SHP77 treated with DMSO at 0.1 percent for 48 hours (cell line): ENCODE data around the gene CELF4.

Source experiments
- DNase-seq: peaks from one replicate; lab custom pipeline; 2025; lab: John Stamatoyannopoulos, UW

Gene CELF4

DNA sequence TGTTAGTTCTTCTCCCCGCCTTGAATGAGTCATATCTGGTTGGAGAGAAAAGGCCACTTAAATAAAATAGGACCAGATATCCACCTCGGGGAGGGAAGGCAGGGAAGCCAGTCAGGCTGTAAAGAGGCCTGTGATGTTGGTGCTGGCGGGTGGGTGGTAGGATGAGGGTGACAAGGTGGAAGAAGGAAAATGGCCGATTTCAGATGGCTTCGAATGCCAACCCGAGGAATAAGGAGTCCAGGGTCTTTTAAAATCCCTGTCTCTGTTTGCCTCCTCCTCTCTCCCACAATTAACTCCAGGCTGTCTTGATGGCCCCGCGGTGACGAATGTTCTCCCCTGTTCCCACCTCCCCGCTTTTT, 41.5 kb downstream of the CELF4 start:
- DNase-seq = no peak

DNA sequence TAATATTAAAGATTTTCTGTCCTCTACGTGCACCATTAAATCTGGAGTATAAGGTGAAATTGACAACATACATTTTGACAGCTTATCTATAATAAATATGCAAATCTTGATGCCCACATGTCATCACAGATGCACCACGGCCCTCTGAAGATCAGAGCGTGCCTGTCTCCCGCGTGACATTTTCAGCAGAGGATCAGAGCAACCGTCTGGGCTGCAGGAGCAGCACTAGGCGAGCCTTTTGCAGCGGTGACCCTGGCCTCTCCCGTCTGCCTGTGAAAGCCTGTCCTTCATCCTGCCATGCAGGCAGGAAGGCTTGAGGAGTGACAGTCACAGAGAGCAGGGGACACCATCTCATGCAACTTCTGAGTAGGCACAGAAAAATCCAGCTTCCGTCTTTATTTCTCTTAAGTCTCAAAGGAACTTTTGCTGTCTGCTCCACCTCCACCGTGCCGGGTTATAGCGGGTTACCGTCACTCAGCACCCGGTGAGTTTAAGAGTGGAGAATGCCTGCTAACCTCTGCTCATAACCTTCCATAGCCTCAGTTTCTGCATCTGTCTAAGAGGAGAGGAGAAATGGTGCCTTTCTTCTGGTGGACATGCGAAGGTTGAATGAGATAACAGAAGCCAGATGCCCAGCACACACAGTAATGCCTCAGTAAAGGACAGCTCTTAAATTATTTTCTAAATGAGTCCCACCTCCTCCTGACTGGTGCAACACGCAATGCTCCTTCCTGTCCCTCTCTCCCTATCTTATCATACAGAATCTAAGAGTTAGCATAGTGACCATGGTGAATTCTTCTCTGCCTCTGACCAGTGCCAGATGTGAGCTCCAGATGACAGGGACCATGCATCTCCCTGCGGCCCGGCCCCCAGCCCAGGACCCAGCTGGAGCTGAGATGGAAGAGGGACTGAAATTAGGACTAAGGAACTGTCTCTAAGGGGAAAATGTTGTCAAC, 43.8 kb downstream of the CELF4 start:
- DNase-seq = no peak

DNA sequence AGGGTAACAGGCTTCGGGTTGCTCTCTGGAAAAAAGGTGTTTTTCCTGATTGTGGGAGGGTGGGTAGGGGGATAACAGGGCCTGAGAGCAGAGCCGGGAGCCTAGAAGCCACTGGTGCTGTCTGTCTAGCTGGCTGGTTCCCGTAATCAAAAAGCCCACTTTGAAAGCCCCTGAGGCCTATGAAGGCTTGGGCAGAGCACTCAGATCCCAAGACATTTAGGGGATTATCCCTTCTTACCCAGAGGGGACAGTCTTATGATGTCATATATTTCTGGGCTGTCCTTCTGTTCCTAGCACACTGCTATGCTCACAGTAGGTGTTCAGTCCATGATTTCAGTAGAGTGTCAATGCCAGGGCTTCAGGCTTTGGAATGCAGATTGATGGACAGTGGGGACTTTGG, 45.1 kb downstream of the CELF4 start:
- DNase-seq = no peak

DNA sequence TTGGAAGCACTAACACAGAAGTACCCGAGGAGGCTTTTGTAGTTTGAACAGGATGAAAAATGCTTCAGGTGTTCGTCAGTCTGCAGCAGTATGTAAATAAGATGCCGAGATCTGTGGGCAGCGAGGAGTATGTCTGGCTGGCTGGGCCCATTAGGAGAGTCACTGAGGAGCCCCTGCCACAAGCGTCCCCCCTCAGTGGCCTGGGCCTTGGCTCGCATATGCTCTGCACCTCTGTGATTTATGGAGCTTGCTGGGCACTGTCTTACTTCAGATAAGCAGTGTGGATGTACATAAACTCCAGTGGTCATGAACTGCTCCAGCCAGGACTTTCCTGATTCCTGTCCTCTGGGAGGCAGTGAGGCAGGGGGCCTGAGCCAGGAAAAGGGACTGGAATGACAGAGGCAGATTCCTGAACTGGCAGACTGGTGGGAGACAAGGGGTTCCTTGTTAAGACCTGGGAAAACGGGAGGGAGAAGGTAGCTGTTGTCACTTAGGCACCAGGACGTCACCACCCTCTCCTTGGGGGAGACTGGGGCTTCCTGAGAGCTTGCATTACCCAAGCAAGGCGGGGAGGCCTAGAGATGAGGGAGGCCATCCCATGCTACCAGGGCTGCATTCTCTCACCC, 46.0 kb downstream of the CELF4 start:
- DNase-seq = no peak

DNA sequence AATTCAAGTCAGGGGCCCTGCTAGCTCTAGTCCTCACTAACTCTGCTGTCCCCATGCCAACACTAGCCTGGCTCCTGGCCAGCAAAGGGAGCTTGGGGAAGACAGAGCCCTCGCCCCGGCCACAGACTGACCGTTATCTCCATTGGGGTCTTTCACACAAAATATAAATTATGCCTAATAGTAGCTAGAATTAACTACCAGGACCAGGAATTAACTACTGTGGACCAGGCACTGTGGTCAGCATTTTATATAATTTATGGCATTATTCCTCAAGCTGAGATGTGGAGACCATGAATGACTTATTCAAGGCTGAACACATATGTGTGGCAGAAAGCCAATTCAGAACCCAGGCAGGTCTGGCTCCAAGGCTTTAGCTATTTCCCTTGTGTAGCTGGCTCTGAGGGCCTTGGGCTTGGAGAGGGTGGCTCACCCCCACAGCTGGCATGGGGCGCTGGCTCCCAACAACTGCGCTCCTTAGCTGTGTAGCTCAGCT, 49.2 kb downstream of the CELF4 start:
- DNase-seq = no peak

DNA sequence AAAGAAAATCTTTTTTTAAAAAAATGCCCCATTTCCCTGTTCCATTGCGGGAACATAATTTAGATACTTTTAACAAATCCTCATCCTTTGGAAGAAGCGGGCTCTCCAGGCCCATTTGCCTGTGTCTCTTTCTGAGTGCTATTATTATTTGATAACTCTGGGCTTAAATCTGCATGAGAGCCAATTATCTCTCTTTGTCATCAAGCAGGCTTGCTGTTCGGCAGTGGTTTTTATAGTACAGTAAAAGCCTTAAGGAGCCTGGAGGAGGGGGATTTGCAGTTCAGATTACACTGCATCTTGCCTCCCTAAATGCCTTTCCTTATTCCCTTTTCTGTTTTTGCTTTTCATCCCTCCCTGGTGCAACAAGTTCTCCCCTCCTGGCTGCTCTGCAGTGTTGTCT, 50.6 kb downstream of the CELF4 start:
- no peak for DNase-seq

DNA sequence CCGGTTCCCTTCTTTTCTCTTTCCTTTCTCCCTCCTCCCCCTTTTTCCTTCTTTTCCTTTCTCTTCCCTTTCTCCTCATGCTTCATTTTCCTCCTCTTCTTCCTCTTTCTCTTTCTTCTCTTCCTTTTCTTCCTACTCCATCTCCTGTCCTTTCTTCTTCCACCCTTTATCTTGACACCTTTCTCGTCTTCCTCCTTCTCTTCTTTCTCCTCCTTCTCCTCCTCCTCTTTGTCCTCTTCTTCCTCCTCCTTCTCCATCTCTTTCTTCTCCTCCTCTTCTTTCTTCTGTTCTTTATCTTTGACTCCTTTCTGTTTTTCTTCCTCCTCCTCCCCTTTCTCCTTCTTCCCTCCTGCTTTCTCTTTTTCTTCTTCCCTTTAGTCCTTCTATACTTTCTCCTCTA, 53.2 kb downstream of the CELF4 start:
- DNase-seq = no peak

DNA sequence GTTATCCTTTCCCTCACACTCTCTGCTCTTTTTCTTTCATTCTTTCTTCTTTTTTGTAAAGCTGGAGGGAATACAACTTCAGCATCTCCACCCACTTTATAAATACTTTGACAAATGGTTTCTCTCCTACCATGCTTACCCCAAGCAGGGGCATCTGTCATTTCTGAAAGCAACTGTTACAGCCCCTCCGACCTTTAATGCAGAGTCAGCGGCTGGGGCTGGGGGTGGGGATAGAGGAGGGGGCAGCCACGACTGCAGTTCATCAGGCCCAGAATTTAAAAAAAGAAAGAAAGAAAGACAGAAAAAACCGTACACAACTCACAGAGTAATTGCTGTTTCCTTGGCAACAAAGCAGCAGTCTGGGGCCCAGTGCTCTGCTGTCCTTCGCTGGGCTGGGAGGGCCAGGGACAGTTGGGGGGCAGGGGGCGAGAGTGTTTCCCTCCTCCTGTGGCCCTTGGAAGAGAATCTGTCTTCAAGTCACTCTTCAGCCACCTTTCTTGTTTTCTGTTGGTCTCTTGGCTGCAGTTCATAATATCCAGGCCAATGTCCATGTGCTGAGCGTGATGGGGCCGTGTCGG, 53.8 kb downstream of the CELF4 start:
- no peak for DNase-seq

DNA sequence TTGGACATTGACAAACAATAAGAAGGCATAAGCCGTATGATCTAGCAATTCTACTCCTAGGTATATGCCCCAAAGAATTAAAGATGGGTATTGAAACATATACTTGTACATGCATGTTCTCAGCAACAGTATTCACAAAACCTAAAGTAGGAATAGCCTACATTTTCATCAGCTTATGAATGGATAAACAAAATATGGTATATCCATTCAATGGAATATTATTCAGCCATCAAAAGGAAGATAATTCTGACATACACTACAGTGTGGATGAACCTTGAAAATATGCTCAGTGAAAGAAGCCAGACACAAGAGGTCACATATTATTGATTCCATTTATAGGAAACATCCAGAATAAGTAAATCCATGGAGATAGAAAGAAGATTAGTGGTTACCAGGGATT, 56.0 kb downstream of the CELF4 start:
- DNase-seq = no peak

DNA sequence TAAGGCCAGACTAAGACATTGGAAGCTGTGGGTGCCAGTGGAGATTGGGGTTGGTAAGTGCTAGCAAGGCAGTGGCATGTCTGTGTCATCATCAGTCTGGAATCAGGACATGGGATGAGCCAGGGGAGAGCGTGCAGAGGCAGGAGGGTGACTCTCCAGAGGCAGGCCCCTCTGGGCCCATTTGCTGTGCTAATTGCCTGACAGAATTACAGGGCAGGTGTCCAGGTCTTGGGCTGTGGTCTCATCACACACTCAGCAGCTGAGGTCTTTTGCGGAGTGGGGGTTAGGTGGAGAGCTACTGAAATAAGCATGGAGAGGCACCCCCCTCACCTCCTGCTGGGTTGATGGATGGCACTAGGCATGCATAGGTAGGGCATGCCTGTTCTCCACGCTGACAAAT, 57.4 kb downstream of the CELF4 start:
- DNase-seq = no peak

DNA sequence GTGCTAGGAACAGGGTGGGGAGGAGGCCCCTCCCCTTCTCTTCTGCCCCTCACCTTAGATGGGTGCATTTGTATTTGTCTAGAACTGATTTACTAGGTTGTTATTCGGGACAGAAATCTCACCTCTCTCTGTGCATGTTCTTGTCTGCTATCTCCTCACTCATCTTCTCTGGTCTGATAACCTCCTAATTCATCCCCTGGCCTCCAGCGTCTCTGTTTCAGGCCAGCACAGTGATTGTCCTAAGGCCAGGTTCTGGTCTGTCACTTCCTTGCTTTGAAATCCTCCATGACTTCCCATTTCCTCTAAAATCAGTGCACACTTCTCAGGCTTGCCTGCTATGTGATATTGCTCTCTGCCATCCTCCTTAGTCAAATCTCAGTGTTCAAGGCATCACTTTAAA, 58.4 kb downstream of the CELF4 start:
- DNase-seq = no peak

DNA sequence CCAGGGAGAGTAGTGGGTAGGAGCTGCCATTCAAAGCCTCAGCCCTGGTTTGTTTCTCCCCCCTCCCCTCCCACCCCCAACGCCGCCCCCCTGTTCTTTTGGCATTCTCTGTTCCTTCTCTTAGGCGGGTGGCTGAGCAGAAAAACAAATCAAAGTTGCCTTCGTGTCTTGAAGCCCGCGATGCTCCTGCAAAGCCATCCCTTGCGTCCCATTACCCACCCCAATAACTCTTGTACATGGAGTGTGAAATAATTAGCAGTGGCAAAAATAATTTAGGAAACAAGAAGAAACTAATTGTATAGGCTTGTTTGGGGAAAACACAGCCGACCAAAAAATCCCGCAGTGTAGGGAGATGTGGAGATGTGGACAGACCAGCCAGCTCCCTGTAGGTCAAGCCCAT, 59.6 kb downstream of the CELF4 start:
- no peak for DNase-seq

DNA sequence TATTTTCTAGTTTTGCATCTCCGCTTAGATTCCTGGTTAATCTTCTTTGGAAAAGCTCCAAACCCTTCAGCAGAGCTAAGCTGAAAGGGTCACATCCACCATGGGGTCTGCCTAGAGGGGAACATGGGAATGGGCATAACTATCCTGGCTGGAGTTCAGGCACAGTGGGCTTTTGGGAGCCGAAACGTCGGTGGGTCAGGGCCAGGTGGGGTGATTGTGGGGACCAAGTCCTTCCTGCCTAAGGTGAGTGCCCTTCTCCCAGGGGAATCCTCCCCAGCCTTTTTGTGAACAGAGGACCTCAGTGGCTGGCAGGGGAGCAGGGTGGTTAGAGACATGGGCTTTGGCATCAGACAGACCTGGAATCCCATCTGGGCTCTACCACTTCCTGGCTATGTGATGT, 60.3 kb downstream of the CELF4 start:
- DNase-seq = no peak

DNA sequence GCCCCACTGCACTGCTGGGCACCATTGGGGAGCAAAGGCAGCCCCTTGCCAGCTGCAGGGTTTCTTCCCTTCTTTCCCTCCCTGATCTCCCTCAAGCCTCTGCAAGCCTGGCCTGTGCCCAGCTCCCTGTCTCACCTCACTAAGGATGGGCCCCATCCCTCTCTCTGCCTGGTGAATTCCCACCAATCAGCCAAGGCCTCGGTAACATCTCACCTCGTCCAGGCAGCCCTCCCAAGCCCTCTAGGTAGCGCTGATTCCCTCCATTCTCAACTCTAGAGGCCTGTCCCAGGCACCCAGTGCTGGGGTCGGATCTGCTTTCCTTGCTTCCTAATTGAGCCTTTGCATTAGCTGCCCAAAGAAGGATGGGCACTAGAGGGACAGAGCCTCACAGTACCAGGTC, 63.0 kb downstream of the CELF4 start:
- no peak for DNase-seq

DNA sequence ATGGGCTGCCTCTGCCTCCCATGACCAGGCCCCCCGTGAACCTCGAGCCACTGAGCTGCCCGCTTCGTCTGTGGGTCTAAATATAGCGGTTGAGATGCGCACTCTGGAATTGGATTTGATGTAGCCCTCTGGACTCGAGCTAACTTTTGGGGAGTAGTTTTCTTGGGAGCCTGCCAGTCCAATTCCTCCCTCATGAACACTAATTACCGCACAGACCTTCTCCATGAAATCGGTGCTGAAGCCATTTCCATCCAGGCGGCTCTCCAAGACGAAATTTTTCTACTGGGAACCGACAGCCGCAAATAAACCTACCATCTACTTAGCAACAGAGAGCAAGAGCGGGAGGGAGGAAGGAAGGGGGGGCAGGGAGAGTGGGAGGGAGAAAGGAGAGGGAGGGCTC, 63.6 kb downstream of the CELF4 start:
- DNase-seq = no peak

DNA sequence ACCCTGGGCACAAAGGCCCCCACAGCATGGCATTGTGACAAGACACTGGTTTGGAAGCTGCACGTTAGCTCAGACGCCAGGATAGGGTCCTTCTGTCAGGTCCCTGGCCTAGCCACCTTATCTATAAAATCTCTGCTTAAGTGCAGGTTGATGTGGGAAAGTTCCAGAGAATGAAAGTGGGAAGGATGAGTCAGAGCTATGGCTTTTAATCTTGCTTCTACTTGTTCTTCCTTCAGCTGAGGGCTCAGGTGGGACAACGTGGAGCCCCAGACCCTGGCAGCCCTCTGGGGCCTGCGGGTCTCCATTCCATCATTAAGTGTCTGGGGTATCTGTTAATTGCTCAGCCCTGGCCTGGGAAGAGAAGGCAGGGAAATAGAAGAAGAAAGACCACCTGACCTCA, 64.5 kb downstream of the CELF4 start:
- no peak for DNase-seq

DNA sequence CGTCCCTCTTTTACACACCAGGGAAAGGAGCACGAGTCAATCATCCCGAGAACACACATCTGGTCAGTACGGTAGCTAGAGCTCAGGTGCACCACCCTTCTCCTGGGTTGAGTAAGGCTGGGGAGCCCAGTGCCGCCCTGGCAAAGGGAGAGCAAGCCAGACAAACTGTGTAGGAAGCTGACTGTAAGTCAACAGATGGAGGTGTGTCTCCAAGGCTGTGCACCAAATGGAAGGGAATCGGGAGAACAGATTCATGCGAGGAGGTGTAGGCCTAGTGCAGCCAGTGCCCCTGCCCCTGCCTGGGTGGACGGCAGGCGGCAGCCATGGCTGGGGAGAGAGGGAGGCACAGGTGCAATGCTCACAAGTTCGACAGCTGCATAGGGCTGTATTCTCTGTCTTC, 65.7 kb downstream of the CELF4 start:
- no peak for DNase-seq

DNA sequence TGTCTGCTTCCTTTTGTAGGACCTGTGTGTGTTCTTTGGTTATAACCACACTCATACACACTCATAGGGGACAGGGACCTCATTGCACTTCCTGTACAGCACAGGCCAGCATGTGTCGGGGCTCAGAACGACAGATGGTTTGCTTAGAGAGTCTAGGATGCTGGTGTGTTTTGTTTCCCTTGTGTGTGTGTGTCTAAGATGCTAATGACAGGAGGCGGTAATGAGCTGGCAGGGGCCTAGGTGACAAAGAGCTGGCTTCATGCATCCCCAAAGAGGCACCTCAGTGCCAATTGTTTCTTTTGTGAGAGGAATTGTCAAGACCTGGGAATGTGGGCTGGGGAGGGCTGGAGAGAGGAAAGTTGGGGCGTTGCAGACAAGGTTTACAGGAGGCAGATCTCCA, 66.6 kb downstream of the CELF4 start:
- no peak for DNase-seq

DNA sequence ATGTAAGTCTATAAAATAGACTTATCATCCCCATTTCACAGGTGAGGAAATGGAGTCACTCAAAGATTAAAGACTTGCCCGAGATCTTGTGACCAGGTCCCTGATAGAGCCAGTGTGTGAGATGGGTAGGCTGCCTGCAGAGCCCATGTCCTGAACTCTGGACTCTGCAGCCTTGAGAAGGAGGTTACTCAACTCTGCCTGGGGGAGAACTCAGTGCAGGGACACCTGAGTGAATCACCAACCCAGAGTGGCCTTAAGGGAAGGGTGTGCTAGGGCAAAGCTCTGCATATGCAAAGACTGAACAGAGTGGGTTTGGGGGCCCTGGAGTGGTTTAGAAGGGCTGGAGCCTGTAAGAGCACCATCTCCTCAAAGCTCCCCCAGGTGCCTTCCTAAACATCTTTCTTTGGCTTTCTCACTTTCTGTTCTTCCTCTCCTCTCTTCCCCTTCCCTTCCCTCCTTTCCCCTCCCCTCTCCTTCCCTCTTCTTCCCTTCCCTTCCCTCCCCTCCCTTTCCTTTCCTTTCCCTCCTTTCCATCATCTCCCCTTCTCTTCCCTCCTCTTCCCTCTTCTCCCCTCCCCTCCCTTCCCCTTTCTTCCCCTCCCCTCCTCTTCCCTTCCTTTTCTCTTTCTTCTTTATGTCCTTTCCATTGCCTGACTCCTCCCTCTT, 67.6 kb downstream of the CELF4 start:
- no peak for DNase-seq

DNA sequence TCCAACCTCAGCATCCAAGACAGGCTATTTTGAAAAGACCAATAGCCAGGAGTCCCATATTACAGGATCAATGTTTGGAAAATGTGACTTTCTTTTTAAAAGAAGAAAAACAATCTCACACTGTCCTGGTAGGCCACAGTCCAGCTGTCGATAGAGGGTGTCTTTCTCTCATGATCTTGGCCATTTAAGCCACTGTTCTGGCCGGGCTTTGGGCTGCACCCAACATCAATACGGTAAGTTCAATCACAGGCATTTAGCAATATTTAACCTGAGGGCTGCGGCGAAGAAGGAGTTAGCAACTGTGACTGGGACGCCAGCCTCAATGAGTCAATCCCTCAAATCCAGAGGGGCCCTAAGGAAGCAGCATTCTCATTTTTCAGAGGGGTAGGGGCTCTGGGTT, 69.0 kb downstream of the CELF4 start:
- no peak for DNase-seq

DNA sequence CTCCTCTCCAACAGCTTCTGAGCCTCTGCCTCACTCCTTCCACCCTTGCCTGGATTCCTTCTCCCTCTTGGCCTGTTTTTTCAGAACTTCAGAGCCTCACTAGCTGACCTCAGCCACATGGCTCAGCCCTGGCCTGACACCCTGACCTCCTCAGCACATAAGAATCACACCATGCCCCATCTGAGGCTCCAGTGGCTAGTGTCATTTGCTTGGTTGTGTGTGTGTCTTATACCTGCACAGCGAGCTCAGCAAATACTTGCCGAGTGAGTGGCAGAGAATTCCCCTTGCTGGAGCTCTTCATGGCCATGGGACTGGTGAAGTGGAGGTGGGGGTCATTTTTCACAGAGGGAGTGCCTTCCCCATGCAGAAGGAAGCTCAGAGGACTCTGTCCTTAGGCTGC, 70.2 kb downstream of the CELF4 start:
- DNase-seq = no peak

DNA sequence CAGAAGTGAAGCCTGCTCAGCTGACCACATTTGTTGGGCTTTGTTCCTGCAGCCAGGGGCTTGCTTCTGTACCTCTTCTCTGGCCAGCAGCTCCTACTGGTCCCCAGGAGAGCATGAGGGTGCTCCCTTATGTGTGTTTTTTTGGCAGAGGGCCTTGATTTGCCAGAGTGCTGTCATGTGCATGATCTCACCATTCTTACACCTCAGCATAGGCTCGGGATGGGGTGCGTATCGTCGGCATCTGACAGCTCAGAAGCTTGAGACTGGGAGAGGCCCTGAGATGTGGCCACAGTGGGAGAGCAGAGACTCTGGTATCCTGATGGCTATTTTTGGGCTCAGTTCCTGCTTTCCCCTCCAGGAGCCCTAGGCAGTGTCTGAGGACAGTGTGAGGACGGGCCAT, 71.2 kb downstream of the CELF4 start:
- DNase-seq = no peak
